GM23338 (cell line): Measurements from ENCODE around the gene TOPAZ1. TPM values are rescaled to one million over a fixed set of nuclear protein-coding genes. Genes with fewer than 3 reads are reported as not detected.

ENCODE experiments used
- ATAC-seq: fragments of 200-7000 bp; cut with Tn5 transposase; 3 replicates; pipeline ENCODE4 v1.9.1; 2020
- DNase-seq: peaks from one replicate; pipeline ENCODE4 v3.0.0-alpha.2; 2015; ENCODE audit warnings: low spot score
- H2AFZ ChIP-seq: fragments of 200-600 bp; sonication (generic); 2 replicates; pipeline ENCODE4 v1.8.0; 2016; ENCODE audit warnings: antibody characterized with exemption, mild to moderate bottlenecking, moderate library complexity
- H3F3A ChIP-seq: fragments of 200-600 bp; sonication (generic); replicated peaks from 2 replicates; pipeline ENCODE4 v1.8.0; 2017; ENCODE audit warnings: antibody characterized with exemption, mixed run types, low read depth
- H3K27ac ChIP-seq: fragments of 200-600 bp; sonication (generic); 2 replicates; pipeline ENCODE4 v1.6.1; 2016; ENCODE audit warnings: low read depth
- H3K27me3 ChIP-seq: fragments of 200-600 bp; sonication (generic); 2 replicates; pipeline ENCODE4 v1.8.0; 2016; ENCODE audit warnings: mild to moderate bottlenecking, mixed run types, moderate library complexity; ENCODE audit not compliant: insufficient read depth
- H3K36me3 ChIP-seq: fragments of 200-600 bp; sonication (generic); 2 replicates; pipeline ENCODE4 v1.8.0; 2016; ENCODE audit warnings: mild to moderate bottlenecking; ENCODE audit not compliant: insufficient read depth
- H3K4me1 ChIP-seq: fragments of 200-600 bp; sonication (generic); 2 replicates; pipeline ENCODE4 v1.8.0; 2016; ENCODE audit warnings: mild to moderate bottlenecking, moderate library complexity; ENCODE audit not compliant: insufficient read depth
- H3K4me2 ChIP-seq: fragments of 200-600 bp; sonication (generic); 2 replicates; pipeline ENCODE4 v1.7.1; 2017; ENCODE audit warnings: mixed run types
- H3K4me3 ChIP-seq: fragments of 200-600 bp; sonication (generic); 2 replicates; pipeline ENCODE4 v1.6.1; 2016; ENCODE audit warnings: mixed run types
- H3K79me2 ChIP-seq: fragments of 200-600 bp; sonication (generic); replicated peaks from 2 replicates; pipeline ENCODE4 v1.8.0; 2017; ENCODE audit warnings: mild to moderate bottlenecking; ENCODE audit not compliant: insufficient read depth
- H3K9me2 ChIP-seq: fragments of 200-600 bp; sonication (generic); 2 replicates; pipeline ENCODE4 v1.8.0; 2017; ENCODE audit not compliant: insufficient read depth
- H4K20me1 ChIP-seq: fragments of 200-600 bp; sonication (generic); replicated peaks from 2 replicates; pipeline ENCODE4 v1.8.0; 2017; ENCODE audit warnings: mild to moderate bottlenecking; ENCODE audit not compliant: insufficient read depth
- H3K27ac Mint-ChIP-seq: 2 replicates; pipeline ENCODE4 v1.8.0; 2020; ENCODE audit warnings: inconsistent platforms, mild to moderate bottlenecking, moderate library complexity, mixed read lengths
- H3K27me3 Mint-ChIP-seq: 3 replicates; pipeline ENCODE4 v1.8.0; 2022; ENCODE audit warnings: low read depth, mild to moderate bottlenecking, moderate library complexity, mixed read lengths, inconsistent platforms; ENCODE audit not compliant: insufficient read depth, poor library complexity
- H3K36me3 Mint-ChIP-seq: 3 replicates; pipeline ENCODE4 v1.8.0; 2021; ENCODE audit warnings: low read depth, mild to moderate bottlenecking, inconsistent platforms, moderate library complexity, mixed read lengths
- H3K4me1 Mint-ChIP-seq: 3 replicates; pipeline ENCODE4 v1.8.0; 2020; ENCODE audit warnings: mild to moderate bottlenecking, inconsistent platforms, mixed read lengths
- H3K4me3 Mint-ChIP-seq: 3 replicates; pipeline ENCODE4 v1.8.0; 2021; ENCODE audit warnings: moderate library complexity, mild to moderate bottlenecking, inconsistent platforms, mixed read lengths
- H3K9me3 Mint-ChIP-seq: 3 replicates; pipeline ENCODE4 v1.8.0; 2020; ENCODE audit warnings: moderate library complexity, mild to moderate bottlenecking, inconsistent platforms, mixed read lengths
- CREB1 ChIP-seq: fragments of 250-450 bp; sonication (Bioruptor Pico); IDR thresholded peaks from 2 replicates; pipeline ENCODE4 v1.5.0; 2020; ENCODE audit warnings: low read depth, mild to moderate bottlenecking, moderate library complexity
- EZH2 ChIP-seq: fragments of 200-600 bp; sonication (generic); IDR thresholded peaks from one replicate; pipeline ENCODE4 v1.8.0; 2017; ENCODE audit warnings: antibody characterized with exemption, mild to moderate bottlenecking, low read depth; ENCODE audit not compliant: unreplicated experiment
- EZH2phosphoT487 ChIP-seq: fragments of 200-600 bp; sonication (generic); IDR thresholded peaks from one replicate; pipeline ENCODE4 v1.8.1; 2018; ENCODE audit warnings: antibody characterized with exemption; ENCODE audit not compliant: unreplicated experiment
- JUNB ChIP-seq: IDR thresholded peaks from one replicate; pipeline ENCODE4 v1.6.1; 2016; ENCODE audit warnings: antibody characterized with exemption; ENCODE audit not compliant: unreplicated experiment
- NANOG ChIP-seq: IDR thresholded peaks from 2 replicates; pipeline ENCODE4 v1.6.1; 2016; ENCODE audit warnings: antibody characterized with exemption, borderline replicate concordance
- POLR2AphosphoS5 ChIP-seq: IDR thresholded peaks from 2 replicates; pipeline ENCODE4 v1.6.1; 2016; ENCODE audit warnings: antibody characterized with exemption, low read depth
- STAT1 ChIP-seq: IDR thresholded peaks from one replicate; pipeline ENCODE4 v1.6.1; 2016; ENCODE audit warnings: antibody characterized with exemption; ENCODE audit not compliant: unreplicated experiment
- ZNF114 ChIP-seq: fragments of 250-450 bp; sonication (Bioruptor Pico); IDR thresholded peaks from 2 replicates; pipeline ENCODE4 v1.5.0; 2020; ENCODE audit warnings: mild to moderate bottlenecking, moderate library complexity
- ZNF331 ChIP-seq: fragments of 250-450 bp; sonication (Bioruptor Pico); IDR thresholded peaks from 2 replicates; pipeline ENCODE4 v1.5.0; 2020; ENCODE audit warnings: low read depth, mild to moderate bottlenecking, moderate library complexity
- polyA plus RNA-seq: library from polyadenylated mRNA; unstranded; fragments of >200 nt; fragmentation: Nextera tagmentation; extraction: Ambion mirVana; gene quantifications from 2 replicates; pipeline ENCODE4 v1.2.1, GENCODE V29; 2016
- total RNA-seq: library from RNA; depleted of rRNA; stranded (reverse); fragments of >200 nt; shearing (Covaris generic); gene quantifications from 2 replicates; pipeline ENCODE4 v1.2.3, GENCODE V29; 2014
- TF ChIP-seq, protein P1 (sequence below), 2 experiments: fragments of 200-600 bp in 1 of 2; sonication (generic) in 1 of 2; conservative IDR thresholded peaks; 2 replicates each; pipeline versions ENCODE4 v1.5.1 to v1.6.1; 2016 to 2017; ENCODE audit warnings: antibody characterized with exemption in 2 of 2, low read depth in 2 of 2, mild to moderate bottlenecking in 2 of 2, moderate library complexity in 1 of 2
- TF ChIP-seq, protein P2 (sequence below): IDR thresholded peaks from 2 replicates; pipeline ENCODE4 v1.6.1; 2016; ENCODE audit warnings: antibody characterized with exemption

TOPAZ1 gene
- total and polyA plus RNA-seq, 2 experiments from 2014 or later, result not detected

DNA sequence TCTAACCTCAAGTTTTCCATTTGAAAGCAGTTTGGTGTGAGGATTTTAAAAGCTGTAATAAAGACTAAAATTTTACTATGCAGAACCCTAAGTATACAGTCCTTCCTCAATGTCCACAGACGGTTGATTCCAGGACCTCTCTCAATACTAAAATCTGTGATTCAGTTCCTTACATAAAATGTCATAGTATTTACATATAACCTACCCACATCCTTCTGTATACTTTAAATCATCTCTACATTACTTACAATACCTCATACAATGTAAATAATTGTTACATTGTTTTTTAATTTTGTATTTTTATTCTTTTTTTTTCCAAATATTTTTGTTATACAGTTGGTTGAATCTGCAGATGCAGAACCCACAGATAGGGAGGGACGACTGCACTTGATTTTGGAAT lies 2.8 kb upstream of the TOPAZ1 start:
- Mint-ChIP-seq H3K4me3 (no peak overlapping the region), H3K36me3 (no peaks in the 10 kb centered on the region), H3K27me3 (peaks cover 3% of the 10 kb centered on the region), H3K4me1 (peaks cover 6% of the 10 kb centered on the region; the same call in 2 of the 3 replicates), H3K27ac (no peak overlapping the region), H3K9me3 (no peaks in the 10 kb centered on the region)
- Histone ChIP-seq H4K20me1 (no peaks in the 10 kb centered on the region), H2AFZ (no peak overlapping the region), H3K4me3 (no peak overlapping the region), H3K36me3 (no peaks in the 10 kb centered on the region), H3K27ac (no peak overlapping the region), H3K79me2 (no peaks in the 10 kb centered on the region), H3K27me3 (no peaks in the 10 kb centered on the region), H3K9me2 (0 out of 2 replicates have a peak, but pooled peaks cover 3% of the 10 kb centered on the region), H3F3A (no peaks in the 10 kb centered on the region), H3K4me2 (no peak overlapping the region), H3K4me1 (no peaks in the 10 kb centered on the region)
- no peak for ATAC-seq
- TF ChIP-seq EZH2 (no peak), STAT1 (no peak), EZH2phosphoT487 (no peak), ZNF114 (CRISPR knock-in tag) (no peak), JUNB (no peak), ZNF331 (CRISPR knock-in tag) (no peak), NANOG (no peak), CREB1 (CRISPR knock-in tag) (no peak)
- TF ChIP-seq, protein P1, sequence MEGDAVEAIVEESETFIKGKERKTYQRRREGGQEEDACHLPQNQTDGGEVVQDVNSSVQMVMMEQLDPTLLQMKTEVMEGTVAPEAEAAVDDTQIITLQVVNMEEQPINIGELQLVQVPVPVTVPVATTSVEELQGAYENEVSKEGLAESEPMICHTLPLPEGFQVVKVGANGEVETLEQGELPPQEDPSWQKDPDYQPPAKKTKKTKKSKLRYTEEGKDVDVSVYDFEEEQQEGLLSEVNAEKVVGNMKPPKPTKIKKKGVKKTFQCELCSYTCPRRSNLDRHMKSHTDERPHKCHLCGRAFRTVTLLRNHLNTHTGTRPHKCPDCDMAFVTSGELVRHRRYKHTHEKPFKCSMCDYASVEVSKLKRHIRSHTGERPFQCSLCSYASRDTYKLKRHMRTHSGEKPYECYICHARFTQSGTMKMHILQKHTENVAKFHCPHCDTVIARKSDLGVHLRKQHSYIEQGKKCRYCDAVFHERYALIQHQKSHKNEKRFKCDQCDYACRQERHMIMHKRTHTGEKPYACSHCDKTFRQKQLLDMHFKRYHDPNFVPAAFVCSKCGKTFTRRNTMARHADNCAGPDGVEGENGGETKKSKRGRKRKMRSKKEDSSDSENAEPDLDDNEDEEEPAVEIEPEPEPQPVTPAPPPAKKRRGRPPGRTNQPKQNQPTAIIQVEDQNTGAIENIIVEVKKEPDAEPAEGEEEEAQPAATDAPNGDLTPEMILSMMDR (conservative IDR thresholded peaks at IDR 0.05; ENCODE audit: low read depth in 2 of 2), result no peak
- TF ChIP-seq, protein P2, sequence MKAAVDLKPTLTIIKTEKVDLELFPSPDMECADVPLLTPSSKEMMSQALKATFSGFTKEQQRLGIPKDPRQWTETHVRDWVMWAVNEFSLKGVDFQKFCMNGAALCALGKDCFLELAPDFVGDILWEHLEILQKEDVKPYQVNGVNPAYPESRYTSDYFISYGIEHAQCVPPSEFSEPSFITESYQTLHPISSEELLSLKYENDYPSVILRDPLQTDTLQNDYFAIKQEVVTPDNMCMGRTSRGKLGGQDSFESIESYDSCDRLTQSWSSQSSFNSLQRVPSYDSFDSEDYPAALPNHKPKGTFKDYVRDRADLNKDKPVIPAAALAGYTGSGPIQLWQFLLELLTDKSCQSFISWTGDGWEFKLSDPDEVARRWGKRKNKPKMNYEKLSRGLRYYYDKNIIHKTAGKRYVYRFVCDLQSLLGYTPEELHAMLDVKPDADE, result no peak
- DNase-seq, result no peak

DNA sequence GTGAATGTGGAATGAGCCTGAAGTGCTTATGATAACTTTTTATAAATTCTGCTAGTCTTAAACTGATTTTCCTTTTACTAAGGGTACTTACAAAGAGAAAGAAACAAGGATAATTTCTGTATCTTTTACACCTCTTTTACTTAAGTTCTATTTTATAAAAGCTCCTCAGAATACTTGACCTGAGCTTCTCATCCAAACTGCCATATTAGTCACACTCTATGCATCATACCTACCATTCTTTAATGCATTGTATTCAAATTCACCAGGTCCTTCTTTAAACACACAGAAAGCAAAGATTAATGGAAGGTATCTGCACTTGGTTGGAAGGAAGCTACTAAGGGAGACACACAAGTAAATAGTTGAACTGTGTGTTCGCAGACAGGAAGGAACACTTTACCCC lies 1.6 kb upstream of the TOPAZ1 start:
- TF ChIP-seq ZNF331 (CRISPR knock-in tag) (no peak), CREB1 (CRISPR knock-in tag) (no peak), JUNB (no peak), ZNF114 (CRISPR knock-in tag) (no peak), STAT1 (no peak), POLR2AphosphoS5 (no peak)
- TF ChIP-seq, protein P1 (conservative IDR thresholded peaks at IDR 0.05; ENCODE audit: low read depth in 2 of 2), result no peak
- TF ChIP-seq, protein P2, result no peak
- no peaks in the 10 kb centered on the region for H4K20me1 ChIP-seq
- no peak overlapping the region for H3K4me3 ChIP-seq
- H3K27ac ChIP-seq, result no peak overlapping the region
- Mint-ChIP-seq H3K36me3 (no peaks in the 10 kb centered on the region), H3K27ac (no peak overlapping the region), H3K27me3 (peaks cover 3% of the 10 kb centered on the region), H3K4me3 (no peak overlapping the region), H3K4me1 (peaks cover 6% of the 10 kb centered on the region; the same call in 2 of the 3 replicates), H3K9me3 (no peaks in the 10 kb centered on the region)
- no peaks in the 10 kb centered on the region for H3K4me1 ChIP-seq
- DNase-seq (no peak), ATAC-seq (no peak)
- no peaks in the 10 kb centered on the region for H3K79me2 ChIP-seq
- 0 out of 2 replicates have a peak, but pooled peaks cover 3% of the 10 kb centered on the region for H3K9me2 ChIP-seq
- H3F3A ChIP-seq, result no peaks in the 10 kb centered on the region
- H3K36me3 ChIP-seq, result no peaks in the 10 kb centered on the region
- no peak overlapping the region for H3K4me2 ChIP-seq
- H3K27me3 ChIP-seq, result no peaks in the 10 kb centered on the region
- no peak overlapping the region for H2AFZ ChIP-seq
